Central memory CD4-positive, alpha-beta T cell (primary cell): Measurements from ENCODE around the gene MID1IP1.

Experiments
- DNase-seq: peaks from one replicate; pipeline ENCODE4 v3.0.0; 2022

The MID1IP1 gene

DNA sequence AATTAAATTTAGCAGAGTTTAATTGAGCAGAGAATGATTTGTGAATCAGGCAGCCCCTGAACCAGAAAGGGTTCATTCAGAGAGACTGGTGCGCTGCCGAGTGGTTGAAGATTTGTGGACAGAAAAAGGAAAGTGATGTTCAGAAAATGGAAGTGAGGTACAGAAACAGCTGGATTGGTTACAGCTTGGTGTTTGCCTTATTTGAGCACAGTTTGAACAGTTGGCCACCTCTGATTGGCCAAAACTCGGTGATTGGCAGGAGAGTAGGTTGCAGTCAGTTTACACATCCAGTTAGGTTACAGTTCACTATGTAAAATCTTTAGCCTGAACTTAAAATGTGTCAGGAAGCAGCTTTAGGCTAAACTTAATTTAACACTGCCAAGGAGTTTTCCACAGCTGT is 14.9 kb downstream of the MID1IP1 start:
- DNase-seq: peak; percentile 35

- DNase-seq: no peak
Observed at GRCh38 chrX:38817004-38817703, 15.9 kb downstream of the MID1IP1 start.

- no peak for DNase-seq
Observed at GRCh38 chrX:38819163-38819562, 17.9 kb downstream of the MID1IP1 start.

- no peak for DNase-seq
Observed at GRCh38 chrX:38819709-38820108, 18.4 kb downstream of the MID1IP1 start.

- no peak for DNase-seq
Observed at GRCh38 chrX:38820751-38821150, 19.5 kb downstream of the MID1IP1 start.

DNA sequence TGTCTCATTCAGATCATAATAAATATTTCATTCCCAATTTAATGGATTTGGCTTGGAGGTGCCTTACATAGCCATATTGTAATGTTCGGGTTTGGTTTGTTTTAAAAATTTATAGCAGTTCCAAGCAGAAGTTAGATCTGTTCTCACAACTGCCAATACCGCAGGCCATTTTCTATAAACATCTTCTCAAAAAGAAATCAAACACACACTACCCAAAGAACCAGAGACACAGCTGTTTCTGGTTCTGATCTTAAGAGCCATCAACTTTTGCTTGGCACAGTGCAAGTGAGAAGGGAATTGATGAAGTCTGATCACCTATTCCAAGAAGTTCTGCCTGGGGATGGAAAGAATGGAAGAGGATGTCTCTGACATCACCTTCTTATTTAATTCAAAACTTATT is 22.9 kb downstream of the MID1IP1 start:
- no peak for DNase-seq

- no peak for DNase-seq
Observed at GRCh38 chrX:38831949-38832348, 30.7 kb downstream of the MID1IP1 start.

- no peak for DNase-seq
Observed at GRCh38 chrX:38837389-38837788, 36.1 kb downstream of the MID1IP1 start.

DNA sequence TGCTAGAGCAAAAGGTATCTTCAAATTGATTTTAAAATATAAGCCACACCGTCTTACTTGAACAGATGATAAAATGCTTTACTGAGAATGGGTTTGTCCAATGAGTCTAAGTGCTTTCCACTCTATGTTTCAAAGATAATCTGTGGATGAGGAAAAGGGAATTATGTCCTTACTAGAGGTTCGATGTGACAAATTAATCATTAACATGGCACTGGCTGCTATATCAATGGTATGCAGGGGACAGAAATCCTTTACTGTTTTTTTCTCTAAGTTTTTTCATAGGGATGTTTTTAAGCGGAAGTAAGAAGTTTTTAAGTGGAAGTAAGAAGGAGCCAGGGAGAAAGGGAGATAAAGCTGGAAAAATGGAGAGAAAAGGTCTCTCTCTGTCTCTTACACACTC is 38.0 kb downstream of the MID1IP1 start:
- no peak for DNase-seq

- no peak for DNase-seq
Observed at GRCh38 chrX:38839944-38840343, 38.7 kb downstream of the MID1IP1 start.

DNA sequence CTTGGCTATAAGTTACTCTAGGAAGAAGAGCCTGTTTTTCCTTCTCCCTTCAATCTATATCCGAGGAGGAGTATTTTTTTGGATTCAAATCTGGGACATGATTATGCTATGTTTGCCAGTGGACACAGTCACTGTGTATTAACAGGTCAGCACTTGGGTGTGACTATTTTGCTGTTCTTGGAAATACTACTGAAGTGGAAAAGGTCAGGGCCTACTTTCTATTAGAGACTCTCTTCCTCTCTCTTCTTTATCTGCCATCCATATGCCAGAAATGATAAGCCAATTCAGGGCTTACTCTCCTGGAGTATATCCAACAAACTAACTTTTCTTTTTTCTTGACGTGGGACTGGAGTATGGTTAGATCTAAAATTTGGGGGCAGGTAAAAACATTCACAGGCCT is 40.5 kb downstream of the MID1IP1 start:
- DNase-seq: no peak

- no peak for DNase-seq
Observed at GRCh38 chrX:38845426-38845825, 44.2 kb downstream of the MID1IP1 start.

GRCh38 chrX:38847206-38847902 is 46.1 kb downstream of the MID1IP1 start:
- no peak for DNase-seq

- DNase-seq: no peak
Observed at GRCh38 chrX:38847903-38848230, 46.6 kb downstream of the MID1IP1 start.

- no peak for DNase-seq
Observed at GRCh38 chrX:38848671-38849455, 47.6 kb downstream of the MID1IP1 start.

GRCh38 chrX:38850807-38851544 is 49.7 kb downstream of the MID1IP1 start:
- no peak for DNase-seq

GRCh38 chrX:38854305-38854704 is 53.0 kb downstream of the MID1IP1 start:
- no peak for DNase-seq
